PFSK-1 (cell line): Measurements from ENCODE around the gene WDFY2.

Experiments used
- FOXP2 ChIP-seq: optimal IDR thresholded peaks from 2 replicates; pipeline ENCODE3; 2011; ENCODE audit warnings: borderline replicate concordance, control low read depth, inconsistent platforms; ENCODE audit not compliant: insufficient read depth; ENCODE audit errors: extremely low read length, extremely low read depth
- POLR2AphosphoS5 ChIP-seq: IDR thresholded peaks from 2 replicates; pipeline ENCODE4 v1.6.1; 2012; ENCODE audit warnings: low read depth, mild to moderate bottlenecking, control low read depth, low read length, moderate library complexity
- REST ChIP-seq, 2 experiments: IDR thresholded peaks; 2 replicates each; pipeline versions ENCODE4 v1.6.1 to v1.8.0; 2011 to 2012; ENCODE audit warnings: low read depth in 2 of 2, low read length in 2 of 2, control low read depth in 1 of 2, inconsistent platforms in 1 of 2, mild to moderate bottlenecking in 1 of 2, moderate library complexity in 1 of 2; ENCODE audit not compliant: insufficient read depth in 1 of 2
- SIN3A ChIP-seq: IDR thresholded peaks from 2 replicates; pipeline ENCODE4 v1.6.1; 2012; ENCODE audit warnings: mild to moderate bottlenecking, low read length, moderate library complexity, borderline replicate concordance; ENCODE audit not compliant: insufficient read depth
- TAF1 ChIP-seq: IDR thresholded peaks from 2 replicates; pipeline ENCODE4 v1.6.1; 2012; ENCODE audit warnings: low read length, control low read depth, borderline replicate concordance; ENCODE audit not compliant: insufficient read depth

The WDFY2 gene

GRCh38 chr13:51772105-51772455, 187.8 kb downstream of the WDFY2 start:
- TF ChIP-seq TAF1 (no peak), SIN3A (no peak), FOXP2 (no peak), REST (IDR thresholded peaks at IDR 0.05; ENCODE audit: insufficient read depth in 1 of 2, low read depth in 2 of 2, low read length in 2 of 2) (no peak), POLR2AphosphoS5 (no peak)

GRCh38 chr13:51772781-51773180, 188.5 kb downstream of the WDFY2 start:
- TF ChIP-seq TAF1 = no peak
- no peak for TF ChIP-seq REST (IDR thresholded peaks at IDR 0.05; ENCODE audit: insufficient read depth in 1 of 2, low read depth in 2 of 2, low read length in 2 of 2)
- no peak for TF ChIP-seq SIN3A
- no peak for TF ChIP-seq POLR2AphosphoS5
- TF ChIP-seq FOXP2 = no peak

DNA sequence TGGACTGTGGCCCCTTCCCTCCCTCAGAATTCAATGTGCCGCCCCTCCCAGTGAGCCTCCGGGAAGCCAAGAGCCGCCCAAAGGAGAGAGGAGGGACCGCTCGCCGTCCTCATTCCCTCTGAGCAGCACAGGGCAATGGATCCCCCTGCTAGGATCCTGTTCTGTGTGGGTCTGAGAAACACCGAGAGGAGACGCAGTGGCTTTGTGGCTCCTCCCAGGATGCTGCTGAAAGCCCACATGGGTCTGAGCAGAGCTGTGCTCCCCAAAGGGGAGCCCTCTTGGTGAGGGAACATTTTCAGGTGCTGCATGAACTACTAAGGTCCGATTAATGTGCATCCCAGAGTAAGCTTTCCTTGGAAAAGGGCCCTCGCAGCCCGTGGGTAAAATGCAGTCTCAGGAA, 189.3 kb downstream of the WDFY2 start:
- TF ChIP-seq REST (IDR thresholded peaks at IDR 0.05; ENCODE audit: insufficient read depth in 1 of 2, low read depth in 2 of 2, low read length in 2 of 2) = no peak

DNA sequence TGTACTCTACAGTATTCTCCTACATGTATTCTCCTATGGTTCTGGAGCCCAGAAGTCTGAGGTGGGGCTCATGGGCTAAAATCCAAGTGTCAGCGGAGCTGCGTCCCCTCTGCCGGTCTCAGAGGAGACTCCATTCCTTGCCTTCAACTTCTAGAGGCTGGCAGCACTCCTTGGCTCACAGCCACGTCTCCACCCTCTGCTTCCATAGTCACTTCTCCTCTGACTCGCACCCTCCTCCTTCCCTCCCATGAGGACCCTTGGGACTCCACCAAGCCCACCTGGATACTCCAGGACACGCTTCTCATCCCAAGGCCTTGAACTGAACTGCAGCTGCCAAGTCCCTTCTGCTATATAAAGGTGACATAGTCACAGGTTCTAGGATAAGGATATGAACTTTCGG, 191.9 kb downstream of the WDFY2 start:
- no peak for TF ChIP-seq REST (IDR thresholded peaks at IDR 0.05; ENCODE audit: insufficient read depth in 1 of 2, low read depth in 2 of 2, low read length in 2 of 2)
- no peak for TF ChIP-seq FOXP2
- no peak for TF ChIP-seq POLR2AphosphoS5
- TF ChIP-seq SIN3A = no peak
- TF ChIP-seq TAF1 = no peak

DNA sequence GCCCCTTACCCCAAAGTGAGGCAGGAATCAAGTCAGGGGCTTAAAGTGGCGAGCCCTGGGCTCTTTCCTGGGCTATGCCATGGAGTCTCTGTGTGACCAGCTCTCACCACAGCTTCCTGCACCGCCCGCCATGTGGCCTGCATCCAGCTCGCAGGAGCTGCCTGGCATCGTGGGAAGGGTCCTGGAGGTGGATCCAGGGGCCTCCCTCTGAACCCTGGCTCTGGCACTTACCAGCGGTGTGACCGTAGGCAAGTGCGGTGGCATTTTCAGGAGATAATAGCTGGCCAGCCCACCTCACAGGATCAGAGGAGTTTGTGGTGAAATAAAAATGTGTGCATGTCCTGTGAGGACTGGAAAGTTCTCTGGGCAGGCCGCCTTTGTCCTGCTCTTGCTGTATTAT, 193.7 kb downstream of the WDFY2 start:
- TF ChIP-seq SIN3A (no peak), POLR2AphosphoS5 (no peak), TAF1 (no peak), FOXP2 (no peak), REST (IDR thresholded peaks at IDR 0.05; ENCODE audit: insufficient read depth in 1 of 2, low read depth in 2 of 2, low read length in 2 of 2) (no peak)
